K562 (cell line): ENCODE results near the gene PIN1. TPM values are rescaled to one million over a fixed set of nuclear protein-coding genes. Genes with fewer than 3 reads are reported as not detected.

Experiments used
- ATAC-seq: fragments of 200-7000 bp; cut with Tn5 transposase; 3 replicates; pipeline ENCODE4 v1.9.1; 2020; ENCODE audit warnings: moderate library complexity
- BruUV-seq: library from RNA; stranded (reverse); fragments of 400-500 nt; replicated peaks from 2 replicates; lab custom pipeline; 2021; lab: Mats Ljungman, UMichigan
- CTCF ChIA-PET: fragments of 300-600 bp; formaldehyde crosslinking; extraction: SDS; loops from one replicate; lab custom pipeline; 2021; ENCODE audit warnings: low intra/inter-chr PET ratio; lab: Yijun Ruan, JAX
- POLR2A ChIA-PET: fragments of 300-600, 350-650 bp; sonication (Branson Sonifier 250); formaldehyde crosslinking; extraction: SDS; loops from one replicate; lab custom pipeline; 2021; ENCODE audit warnings: antibody characterized with exemption, inconsistent platforms; lab: Yijun Ruan, JAX
- DNase-seq, 4 experiments: peaks; one replicate each; pipeline versions ENCODE4 v3.0.0 to v3.0.0-alpha.2; 2011 to 2018; ENCODE audit warnings: low spot score in 3 of 4, mixed read lengths in 3 of 4; ENCODE audit errors: extremely low read depth in 1 of 4
- FAIRE-seq: peaks from 2 replicates; lab custom pipeline; 2011; peaks lifted over from hg19 to GRCh38; lab: Jason Lieb, UNC
- H2AFZ ChIP-seq: 2 replicates; pipeline ENCODE4 v1.6.0; 2011; ENCODE audit warnings: low read depth, low read length, control low read depth, inconsistent platforms
- H3K27ac ChIP-seq: fragments of 200-600 bp; 3 replicates; pipeline ENCODE4 v1.8.0; 2011; ENCODE audit warnings: low read depth, mild to moderate bottlenecking, control low read depth, inconsistent platforms, low read length, moderate library complexity, mixed read lengths; ENCODE audit errors: extremely low read depth
- H3K27me3 ChIP-seq, 2 experiments: fragments of 300-600 bp in 1 of 2; 2 replicates in 1 of 2; 3 replicates in 1 of 2; pipeline versions ENCODE4 v1.6.0 to v1.8.0; 2011; ENCODE audit warnings: inconsistent platforms in 2 of 2, low read length in 2 of 2, mild to moderate bottlenecking in 1 of 2, mixed read lengths in 1 of 2, moderate library complexity in 1 of 2; ENCODE audit not compliant: control insufficient read depth in 2 of 2, insufficient read depth in 2 of 2
- H3K36me3 ChIP-seq: fragments of 300-600 bp; 3 replicates; pipeline ENCODE4 v1.8.0; 2011; ENCODE audit warnings: mild to moderate bottlenecking, low read length, inconsistent platforms; ENCODE audit not compliant: control insufficient read depth, insufficient read depth
- H3K4me1 ChIP-seq, 2 experiments: fragments of 200-600 bp in 1 of 2; replicated peaks in 1 of 2; 2 replicates in 1 of 2; 3 replicates in 1 of 2; pipeline versions ENCODE4 v1.5.1 to v1.8.0; 2011; ENCODE audit warnings: inconsistent platforms in 2 of 2, low read length in 2 of 2, mild to moderate bottlenecking in 1 of 2, mixed read lengths in 1 of 2, moderate library complexity in 1 of 2; ENCODE audit not compliant: control insufficient read depth in 2 of 2, insufficient read depth in 2 of 2
- H3K4me2 ChIP-seq: 2 replicates; pipeline ENCODE4 v1.6.1; 2011; ENCODE audit warnings: low read length, control low read depth, inconsistent platforms, mixed read lengths; ENCODE audit not compliant: insufficient read depth
- H3K4me3 ChIP-seq: fragments of 200-600 bp; sonication (generic), shearing (Covaris generic); 2 replicates; pipeline ENCODE4 v1.5.1; 2016; ENCODE audit warnings: control low read depth, inconsistent platforms
- H3K79me2 ChIP-seq: fragments of 200-600 bp; 3 replicates; pipeline ENCODE4 v1.8.0; 2011; ENCODE audit warnings: low read length, inconsistent platforms; ENCODE audit not compliant: control insufficient read depth, insufficient read depth
- H3K9ac ChIP-seq, 2 experiments: 2 replicates each; pipeline versions ENCODE4 v1.6.0 to v1.6.1; 2011; ENCODE audit warnings: low read depth in 2 of 2, low read length in 2 of 2, control low read depth in 1 of 2, inconsistent platforms in 1 of 2, mild to moderate bottlenecking in 1 of 2, mixed read lengths in 1 of 2; ENCODE audit not compliant: insufficient read depth in 1 of 2
- H3K9me1 ChIP-seq: one replicate; pipeline ENCODE4 v1.6.0; 2011; ENCODE audit warnings: inconsistent platforms, mild to moderate bottlenecking, low read length, moderate library complexity; ENCODE audit not compliant: control insufficient read depth, insufficient read depth
- H3K9me3 ChIP-seq: replicated peaks from 2 replicates; pipeline ENCODE4 v1.5.1; 2011; ENCODE audit warnings: low read depth, low read length, inconsistent platforms; ENCODE audit not compliant: control insufficient read depth, insufficient read depth
- H4K20me1 ChIP-seq: replicated peaks from 2 replicates; pipeline ENCODE4 v1.6.1; 2011; ENCODE audit warnings: low read length, inconsistent platforms, mixed read lengths; ENCODE audit not compliant: control insufficient read depth, insufficient read depth
- ARID2 ChIP-seq: fragments of 450-650 bp; IDR thresholded peaks from 2 replicates; pipeline ENCODE4 v1.6.1; 2017; ENCODE audit warnings: antibody characterized with exemption, mild to moderate bottlenecking
- CEBPG ChIP-seq, 3 experiments: fragments of 200-800 bp in 1 of 3; sonication (Bioruptor generic) in 1 of 3; sonication (generic) in 1 of 3; formaldehyde crosslinking in 1 of 3; IDR thresholded peaks in 2 of 3; conservative IDR thresholded peaks in 1 of 3; 2 replicates each; pipeline versions ENCODE4 v1.6.1 to v1.8.0; 2016 to 2022; ENCODE audit warnings: missing compliant biosample characterization in 2 of 3, missing genetic modification characterization in 2 of 3, mild to moderate bottlenecking in 1 of 3, missing genetic modification reagents in 1 of 3
- DEAF1 ChIP-seq: fragments of 450-650 bp; formaldehyde crosslinking; IDR thresholded peaks from 2 replicates; pipeline ENCODE4 v1.4.0; 2020; ENCODE audit warnings: mild to moderate bottlenecking, moderate library complexity
- DIDO1 ChIP-seq: fragments of 450-650 bp; IDR thresholded peaks from 2 replicates; pipeline ENCODE4 v1.6.1; 2016; ENCODE audit warnings: low read depth, missing biosample characterization, missing genetic modification characterization
- DPF2 ChIP-seq: fragments of 450-650 bp; IDR thresholded peaks from 2 replicates; pipeline ENCODE4 v1.6.1; 2016
- GABPA ChIP-seq: fragments of 200-800 bp; sonication (Bioruptor generic); conservative IDR thresholded peaks from 2 replicates; pipeline ENCODE4 v1.6.1; 2016; ENCODE audit warnings: low read depth, missing genetic modification characterization, missing compliant biosample characterization
- HMG20A ChIP-seq: fragments of 450-650 bp; formaldehyde crosslinking; conservative IDR thresholded peaks from 2 replicates; pipeline ENCODE4 v1.4.0; 2020; ENCODE audit warnings: mild to moderate bottlenecking, mixed read lengths
- JUND ChIP-seq, 2 experiments: IDR thresholded peaks; 2 replicates in 1 of 2; 3 replicates in 1 of 2; pipeline ENCODE4 v1.6.1; 2011; ENCODE audit warnings: borderline replicate concordance in 2 of 2, low read depth in 2 of 2, low read length in 2 of 2, improper control_type of control experiment in 1 of 2, missing biosample characterization in 1 of 2, missing genetic modification characterization in 1 of 2, missing genetic modification reagents in 1 of 2
- LARP7 ChIP-seq: fragments of 450-650 bp; IDR thresholded peaks from 2 replicates; pipeline ENCODE4 v1.6.1; 2016
- LCOR ChIP-seq: sonication (generic); formaldehyde crosslinking; IDR thresholded peaks from 2 replicates; pipeline ENCODE4 v1.8.0; 2022; ENCODE audit warnings: mild to moderate bottlenecking, missing genetic modification reagents
- MAX ChIP-seq: sonication (generic); formaldehyde crosslinking; IDR thresholded peaks from 2 replicates; pipeline ENCODE4 v1.9.0; 2022; ENCODE audit warnings: mild to moderate bottlenecking, missing genetic modification reagents
- MITF ChIP-seq: IDR thresholded peaks from 2 replicates; pipeline ENCODE4 v1.6.1; 2014; ENCODE audit warnings: antibody characterized with exemption
- RAD51 ChIP-seq: fragments of 450-650 bp; IDR thresholded peaks from 2 replicates; pipeline ENCODE4 v1.7.1; 2016; ENCODE audit warnings: low read depth, mild to moderate bottlenecking, borderline replicate concordance
- SLC30A9 ChIP-seq: fragments of 250-450 bp; sonication (Bioruptor Pico); IDR thresholded peaks from 2 replicates; pipeline ENCODE4 v1.8.0; 2022; ENCODE audit warnings: mild to moderate bottlenecking, moderate library complexity
- THRAP3 ChIP-seq: fragments of 450-650 bp; IDR thresholded peaks from 2 replicates; pipeline ENCODE4 v1.6.1; 2016; ENCODE audit warnings: mild to moderate bottlenecking, inconsistent platforms, borderline replicate concordance
- XRCC5 ChIP-seq: fragments of 200-400 bp; formaldehyde crosslinking; IDR thresholded peaks from 2 replicates; pipeline ENCODE4 v1.6.1; 2017; ENCODE audit warnings: low read depth, mild to moderate bottlenecking, low read length
- ZNF143 ChIP-seq: sonication (generic); formaldehyde crosslinking; IDR thresholded peaks from 2 replicates; pipeline ENCODE4 v1.9.0; 2022; ENCODE audit warnings: mild to moderate bottlenecking, missing genetic modification reagents
- WGBS: fragments of 100-300 bp; shearing (Covaris generic); methylation state at CpG from one replicate; pipeline ENCODE4 v1.1.6; 2016; ENCODE audit warnings: low coverage, mixed read lengths; ENCODE audit not compliant: insufficient coverage; ENCODE audit errors: missing lambda C conversion rate; 5-methylcytosine and 5-hydroxymethylcytosine counted together
- in situ Hi-C: fragments of 300-500 bp; cut with MboI; formaldehyde crosslinking; loops from 4 replicates; pipeline ENCODE4 v1.15.0; 2018; ENCODE audit warnings: inconsistent platforms, mixed read lengths
- intact Hi-C: fragments of 100-400 bp; cut with micrococcal nuclease; formaldehyde crosslinking; loops from 2 replicates; pipeline ENCODE4 v1.14.2; 2022
- polyA plus RNA-seq, 8 experiments: library from polyadenylated mRNA; depleted of rRNA in 4 of 8; stranded (reverse) in 5 of 8; unstranded in 3 of 8; fragments of >200 nt; fragmentation: Nextera tagmentation in 2 of 8; fragmentation: Illumina TruSeq in 1 of 8; extraction: Ambion mirVana in 2 of 8; extraction: Trizol in 1 of 8; gene quantifications; 2 replicates each; pipeline versions ENCODE4 v1.2.1 to v1.2.3, GENCODE V29; 2011 to 2014; ENCODE audit warnings: inconsistent platforms in 1 of 8, missing spikeins in 1 of 8
- total RNA-seq, 7 experiments: library from RNA; depleted of rRNA in 6 of 7; stranded (reverse); fragments of >200 nt in 6 of 7; fragmentation: Illumina TruSeq in 2 of 7; extraction: Trizol in 2 of 7; gene quantifications; 2 replicates each; pipeline versions ENCODE4 v1.2.1 to v1.2.3, GENCODE V29; 2011 to 2021; ENCODE audit warnings: low replicate concordance in 1 of 7

PIN1 gene
- total and polyA plus RNA-seq, 9 of the 15 experiments (the other 6 are each of a cell fraction or from before 2014, with no cell fraction given) = 1.6 to 178 (median 42.5) TPM

DNA sequence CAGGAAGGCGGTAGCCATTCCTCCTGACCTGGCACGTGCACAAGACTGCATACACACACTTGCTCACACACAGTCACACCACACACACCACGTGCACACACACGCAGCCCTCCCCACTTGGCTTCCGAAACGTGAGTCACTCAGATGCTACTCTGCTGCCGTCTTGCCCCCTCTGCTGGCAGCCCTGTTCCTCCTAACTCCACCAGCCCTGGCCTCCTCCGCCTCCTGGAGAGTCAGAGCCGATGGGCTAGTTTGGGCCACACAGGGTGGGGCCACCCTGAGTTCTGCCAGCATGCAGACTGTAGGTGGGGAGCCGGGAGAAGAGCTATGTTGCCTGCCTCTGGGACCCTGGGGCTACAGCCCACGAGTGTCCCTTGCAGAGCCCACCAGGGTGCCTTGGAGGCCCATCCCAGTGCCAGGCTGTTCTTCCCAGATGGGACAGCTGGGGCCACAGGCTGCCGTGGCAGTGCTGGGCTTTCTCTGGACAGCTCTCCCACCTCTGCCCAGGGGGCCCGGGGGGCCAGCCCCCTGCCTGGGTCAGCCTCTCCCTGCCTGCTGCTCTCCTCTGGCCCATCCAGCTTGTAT lies 12.1 kb downstream of the PIN1 start:
- DNase-seq (peak; percentile 73 to 80 (median 77)), FAIRE-seq (peak; percentile 87), ATAC-seq (peak; percentile 92)
- Histone ChIP-seq H3K9ac (no peak overlapping the region; a peak in 1 of 4 replicates), H3K27ac (no peak overlapping the region), H3K4me2 (no peak overlapping the region), H3K36me3 (peaks cover 61% of the 10 kb centered on the region; the same call in 2 of the 3 replicates), H4K20me1 (peaks cover 10% of the 10 kb centered on the region), H3K9me3 (no peaks in the 10 kb centered on the region), H3K79me2 (no peaks in the 10 kb centered on the region; the same call in 2 of the 3 replicates), H3K9me1 (peaks cover 9% of the 10 kb centered on the region), H2AFZ (no peak overlapping the region), H3K27me3 (no peaks in the 10 kb centered on the region), H3K4me3 (no peak overlapping the region), H3K4me1 (peaks cover 0 to 36% of the 10 kb centered on the region in 2 experiments; a peak in 3 of 5 replicates)
- 50% methylated on average over 13 of the region's 13 CpGs for WGBS
- intact Hi-C loops = no loop called here
- in situ Hi-C loops = no loop called here
- CTCF ChIA-PET = interaction anchor here (0.7 to 2.2 kb wide), 4 partner anchors 48 to 261 kb away, joined by 5 to 16 read pairs (median 8); no protein-coding TSS in a partner anchor
- no TSS peak for BruUV-seq
- POLR2A ChIA-PET = interaction anchor here (0.6 to 1.1 kb wide), 2 partner anchors 43 to 55 kb away, joined by 3 read pairs; no protein-coding TSS in a partner anchor
- no peak for TF ChIP-seq LCOR (CRISPR knock-in tag)
- no peak for TF ChIP-seq ZNF143 (CRISPR knock-in tag)
- peak; percentile 90 for TF ChIP-seq JUND (IDR thresholded peaks at IDR 0.05; ENCODE audit: borderline replicate concordance, low read depth, low read length)
- TF ChIP-seq JUND (tag; IDR thresholded peaks at IDR 0.05; ENCODE audit: borderline replicate concordance, low read depth, low read length) = peak; percentile 84; the same call in 2 of the 3 replicates
- no peak for TF ChIP-seq LARP7
- no peak for TF ChIP-seq DPF2
- TF ChIP-seq DIDO1 (tag) = 0 out of 2 replicates have a peak, but pooled peaks have one; percentile 37
- no peak for TF ChIP-seq THRAP3
- TF ChIP-seq GABPA (tag) = no peak
- TF ChIP-seq SLC30A9 (CRISPR knock-in tag) = no peak
- TF ChIP-seq HMG20A = no peak
- TF ChIP-seq RAD51 = peak; percentile 34; the same call in 1 of the 2 replicates
- TF ChIP-seq DEAF1 (CRISPR knock-in tag) = no peak
- no peak; the same call in none of the 2 replicates for TF ChIP-seq MAX (CRISPR knock-in tag)
- no peak for TF ChIP-seq ARID2
- TF ChIP-seq MITF = 0 out of 2 replicates have a peak, but pooled peaks have one; percentile 38
- 0 out of 2 replicates have a peak, but pooled peaks have one; percentile 17 for TF ChIP-seq XRCC5
- no peak for TF ChIP-seq CEBPG (CRISPR knock-in tag; IDR thresholded peaks at IDR 0.05)
- TF ChIP-seq CEBPG (tag; conservative IDR thresholded peaks at IDR 0.05 in 1 of 2, IDR thresholded peaks at IDR 0.05 in 1 of 2) = no peak
